IMR-90 (cell line): ENCODE measurements around the gene USP9X. TPM values are rescaled to one million over a fixed set of nuclear protein-coding genes. Genes with fewer than 3 reads are reported as not detected.

Experiments used
- ATAC-seq: fragments of 200-7000 bp; cut with Tn5 transposase; 2 replicates; pipeline ENCODE4 v1.9.1; 2020; ENCODE audit warnings: low read depth, mild to moderate bottlenecking, moderate library complexity
- BruUV-seq: library from RNA; stranded (reverse); fragments of 400-500 nt; replicated peaks from 2 replicates; lab custom pipeline; 2021; lab: Mats Ljungman, UMichigan
- CTCF ChIA-PET: fragments of 300-600 bp; formaldehyde crosslinking; extraction: SDS; loops from one replicate; lab custom pipeline; 2021; ENCODE audit warnings: antibody characterized with exemption; lab: Yijun Ruan, JAX
- POLR2A ChIA-PET: fragments of 300-600 bp; sonication (Branson Sonifier 250); formaldehyde crosslinking; loops from one replicate; lab custom pipeline; 2022; ENCODE audit warnings: antibody characterized with exemption; ENCODE audit not compliant: unreplicated experiment; lab: Charles Lee
- DNase-seq: peaks from one replicate; pipeline ENCODE4 v3.0.0; 2013
- H2AFZ ChIP-seq: replicated peaks from 2 replicates; pipeline ENCODE3; 2013; ENCODE audit warnings: low read length, mild to moderate bottlenecking; ENCODE audit not compliant: poor library complexity
- H2AK5ac ChIP-seq: 2 replicates; pipeline ENCODE4 v1.6.1; 2013; ENCODE audit warnings: low read depth, low read length, inconsistent platforms
- H2AK9ac ChIP-seq: replicated peaks from 2 replicates; pipeline ENCODE3; 2013; ENCODE audit warnings: mild to moderate bottlenecking, low read depth, low read length, moderate library complexity; ENCODE audit not compliant: poor library complexity
- H2BK120ac ChIP-seq: 2 replicates; pipeline ENCODE4 v1.6.1; 2013; ENCODE audit warnings: low read depth, low read length, inconsistent platforms
- H2BK15ac ChIP-seq: 3 replicates; pipeline ENCODE4 v1.6.1; 2013; ENCODE audit warnings: low read depth, low read length, inconsistent platforms
- H2BK20ac ChIP-seq: 2 replicates; pipeline ENCODE4 v1.6.1; 2013; ENCODE audit warnings: low read depth, mild to moderate bottlenecking, inconsistent platforms, low read length, moderate library complexity
- H2BK5ac ChIP-seq: 2 replicates; pipeline ENCODE4 v1.6.1; 2013; ENCODE audit warnings: mild to moderate bottlenecking, low read depth, low read length, inconsistent platforms; ENCODE audit not compliant: poor library complexity, severe bottlenecking
- H3K14ac ChIP-seq: replicated peaks from 2 replicates; pipeline ENCODE4 v1.6.1; 2013; ENCODE audit warnings: low read depth, low read length, inconsistent platforms
- H3K18ac ChIP-seq: 2 replicates; pipeline ENCODE4 v1.6.1; 2013; ENCODE audit warnings: low read depth, low read length, control low read depth
- H3K23ac ChIP-seq: 2 replicates; pipeline ENCODE4 v1.6.1; 2013; ENCODE audit warnings: low read depth, low read length, inconsistent platforms
- H3K27ac ChIP-seq: 2 replicates; pipeline ENCODE4 v1.5.1; 2013; ENCODE audit warnings: mild to moderate bottlenecking, control low read depth, low read length; ENCODE audit not compliant: insufficient read depth
- H3K27me3 ChIP-seq: 2 replicates; pipeline ENCODE4 v1.6.1; 2013; ENCODE audit warnings: low read length; ENCODE audit not compliant: control insufficient read depth, insufficient read depth
- H3K36me3 ChIP-seq: 2 replicates; pipeline ENCODE4 v1.6.1; 2013; ENCODE audit warnings: low read length, mixed read lengths; ENCODE audit not compliant: control insufficient read depth, insufficient read depth
- H3K4ac ChIP-seq: 2 replicates; pipeline ENCODE4 v1.6.1; 2013; ENCODE audit warnings: low read depth, low read length, inconsistent platforms
- H3K4me1 ChIP-seq: 2 replicates; pipeline ENCODE4 v1.6.1; 2013; ENCODE audit warnings: low read length, mixed read lengths; ENCODE audit not compliant: control insufficient read depth, insufficient read depth
- H3K4me2 ChIP-seq: 2 replicates; pipeline ENCODE4 v1.6.1; 2013; ENCODE audit warnings: low read depth, mild to moderate bottlenecking, control low read depth, low read length, moderate library complexity
- H3K4me3 ChIP-seq: 2 replicates; pipeline ENCODE4 v1.5.1; 2013; ENCODE audit warnings: low read depth, mild to moderate bottlenecking, control low read depth, low read length, moderate library complexity; ENCODE audit not compliant: insufficient read depth
- H3K56ac ChIP-seq: 2 replicates; pipeline ENCODE4 v1.6.1; 2013; ENCODE audit warnings: low read length, inconsistent platforms; ENCODE audit not compliant: insufficient read depth; ENCODE audit errors: extremely low read depth
- H3K79me1 ChIP-seq, 2 experiments: 2 replicates each; pipeline ENCODE4 v1.6.1; 2013; ENCODE audit warnings: low read length in 2 of 2, inconsistent platforms in 1 of 2, low read depth in 1 of 2
- H3K9ac ChIP-seq: 2 replicates; pipeline ENCODE4 v1.6.1; 2013; ENCODE audit warnings: low read depth, low read length, control low read depth
- H3K9me1 ChIP-seq: 2 replicates; pipeline ENCODE4 v1.6.1; 2013; ENCODE audit warnings: low read length, inconsistent platforms; ENCODE audit not compliant: insufficient read depth
- H3K9me3 ChIP-seq: 2 replicates; pipeline ENCODE4 v1.6.1; 2013; ENCODE audit warnings: low read length; ENCODE audit not compliant: control insufficient read depth, insufficient read depth
- H4K20me1 ChIP-seq: 2 replicates; pipeline ENCODE4 v1.6.1; 2013; ENCODE audit warnings: low read length, inconsistent platforms; ENCODE audit not compliant: insufficient read depth
- H4K5ac ChIP-seq: 2 replicates; pipeline ENCODE4 v1.6.1; 2013; ENCODE audit warnings: mild to moderate bottlenecking, low read depth, low read length, control low read depth
- H4K8ac ChIP-seq, 2 experiments: 2 replicates each; pipeline ENCODE4 v1.6.1; 2013; ENCODE audit warnings: low read depth in 2 of 2, low read length in 2 of 2, control low read depth in 1 of 2, inconsistent platforms in 1 of 2
- H4K91ac ChIP-seq: 2 replicates; pipeline ENCODE4 v1.6.1; 2013; ENCODE audit warnings: low read depth, low read length, inconsistent platforms; ENCODE audit not compliant: insufficient read depth
- MAFK ChIP-seq: IDR thresholded peaks from 2 replicates; pipeline ENCODE4 v1.6.1; 2012; ENCODE audit warnings: low read depth, low read length, improper control_type of control experiment
- NFE2L2 ChIP-seq: fragments of 150-350 bp; IDR thresholded peaks from 2 replicates; pipeline ENCODE4 v1.6.1; 2016; ENCODE audit warnings: low read depth, mild to moderate bottlenecking, low read length
- dilution Hi-C: fragments of 300-500 bp; cut with HindIII; formaldehyde crosslinking; loops from one replicate; pipeline ENCODE4 v1.14.3; 2018; ENCODE audit warnings: low sequenced_read_pairs; ENCODE audit not compliant: unreplicated experiment
- in situ Hi-C: fragments of 300-500 bp; cut with MboI; formaldehyde crosslinking; loops from 3 replicates; pipeline ENCODE4 v1.14.3; 2019; ENCODE audit warnings: low sequenced_read_pairs, inconsistent platforms, mixed read lengths
- intact Hi-C: fragments of 100-400 bp; cut with micrococcal nuclease; formaldehyde crosslinking; loops from 2 replicates; pipeline ENCODE4 v1.10.0; 2022
- polyA plus RNA-seq, 3 experiments: library from polyadenylated mRNA; depleted of rRNA; stranded (reverse); fragments of >200 nt; gene quantifications; 2 replicates each; pipeline ENCODE4 v1.2.3, GENCODE V29; 2012; ENCODE audit warnings: low replicate concordance in 1 of 3
- total RNA-seq: library from RNA; depleted of rRNA; stranded (reverse); fragments of >200 nt; gene quantifications from 2 replicates; pipeline ENCODE4 v1.2.3, GENCODE V29; 2012

USP9X gene
- total and polyA plus RNA-seq, 2 of the 4 experiments (the other 2 are of a cell fraction) = 17.5 to 104 TPM

- no peak overlapping the region for H4K91ac ChIP-seq
These were observed 91.0 kb downstream of the USP9X start for GRCh38 chrX:41176263-41176662.

More at GRCh38 chrX:41176263-41176662, 91.0 kb downstream of the USP9X start:
- no peak overlapping the region for H2BK15ac ChIP-seq
- peaks cover 4% of the 10 kb centered on the region for H3K36me3 ChIP-seq
- H3K14ac ChIP-seq = no peak overlapping the region
- no peak overlapping the region for H3K4me2 ChIP-seq
- no peak overlapping the region for H4K8ac ChIP-seq
- H3K9ac ChIP-seq = no peak overlapping the region
- no peak overlapping the region for H3K4ac ChIP-seq
- no peak overlapping the region for H2BK5ac ChIP-seq
- H3K56ac ChIP-seq = no peak overlapping the region
- no peak overlapping the region for H3K23ac ChIP-seq
- DNase-seq = no peak
- in situ Hi-C loops (no loop called here), intact Hi-C loops (no loop called here), dilution Hi-C loops (no loop called here)
- H3K9me1 ChIP-seq = no peaks in the 10 kb centered on the region
- H4K20me1 ChIP-seq = peaks cover 17% of the 10 kb centered on the region; the same call in 1 of the 2 replicates
- H2AFZ ChIP-seq = no peak overlapping the region
- H4K5ac ChIP-seq = no peak overlapping the region
- ATAC-seq = no peak
- H3K9me3 ChIP-seq = no peaks in the 10 kb centered on the region
- H3K4me1 ChIP-seq = no peaks in the 10 kb centered on the region
- no TSS peak for BruUV-seq
- ChIA-PET POLR2A (no interaction called here), CTCF (interaction anchor here (0.8 kb wide), 1 partner anchor 85 kb away, joined by 3 read pairs; no protein-coding TSS in a partner anchor)
- no peak overlapping the region for H3K18ac ChIP-seq
- no peaks in the 10 kb centered on the region for H3K27me3 ChIP-seq
- H3K27ac ChIP-seq = no peak overlapping the region
- H2AK5ac ChIP-seq = no peak overlapping the region
- no peak overlapping the region for H2BK120ac ChIP-seq
- no peak overlapping the region for H2BK20ac ChIP-seq
- TF ChIP-seq MAFK (peak; percentile 88), NFE2L2 (no peak)
- no peak overlapping the region for H3K4me3 ChIP-seq
- peaks cover 3 to 6% of the 10 kb centered on the region in 2 experiments; a peak in 2 of 4 replicates for H3K79me1 ChIP-seq
- no peak overlapping the region for H2AK9ac ChIP-seq
